Ramos (cell line): Measurements from ENCODE around the gene NECTIN3.

ENCODE experiments used
- in situ Hi-C: fragments of 300-500 bp; cut with MboI; formaldehyde crosslinking; loops from one replicate; pipeline ENCODE4 v1.14.3; 2022; ENCODE audit warnings: low sequenced_read_pairs; ENCODE audit not compliant: unreplicated experiment

The NECTIN3 gene

DNA sequence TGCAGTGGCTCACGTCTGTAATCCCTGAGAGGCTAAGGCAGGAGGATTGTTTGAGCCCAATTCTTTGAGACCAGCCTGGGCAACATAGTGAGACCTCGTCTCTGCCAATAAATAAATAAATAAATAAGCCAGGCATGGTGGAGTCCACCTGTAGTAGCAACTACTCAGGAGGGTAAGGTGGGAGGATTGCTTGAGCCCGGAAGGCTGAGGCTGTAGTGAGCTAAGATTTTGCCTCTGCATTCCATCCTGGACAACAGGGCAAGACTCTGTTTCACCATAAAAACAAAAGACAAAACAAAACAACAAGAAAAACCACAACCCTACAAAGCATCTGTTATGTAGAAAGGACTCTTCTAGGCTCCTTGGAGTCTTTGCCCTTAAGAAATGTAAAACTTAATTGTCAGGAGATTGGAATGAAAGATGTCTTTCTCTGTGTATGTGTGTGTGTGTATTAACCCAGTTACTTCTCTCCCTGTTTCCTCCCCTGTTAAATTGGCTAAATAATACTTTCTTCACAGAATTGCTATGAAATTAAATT lies 9.5 kb downstream of the NECTIN3 start:
- in situ Hi-C loops, result no loop called here

DNA sequence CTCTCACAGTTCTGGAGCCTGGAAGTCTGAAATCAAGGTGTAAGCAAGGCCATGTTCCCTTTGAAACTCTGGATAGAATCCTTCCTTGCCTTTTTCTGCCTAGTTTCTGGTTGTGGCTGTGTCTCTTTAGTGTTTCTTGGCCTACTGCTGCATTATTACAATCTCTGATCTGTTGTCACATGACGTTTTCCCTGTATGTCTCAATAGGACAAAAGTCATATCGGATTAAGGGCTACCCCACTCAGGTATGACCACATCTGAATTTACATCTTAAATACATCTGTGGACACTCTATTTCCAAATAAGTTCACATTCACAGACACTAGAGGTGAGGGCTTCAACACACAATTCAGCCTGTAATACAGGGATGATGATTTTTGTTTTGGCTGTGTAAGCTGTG lies 13.3 kb downstream of the NECTIN3 start:
- in situ Hi-C loops, result no loop called here

DNA sequence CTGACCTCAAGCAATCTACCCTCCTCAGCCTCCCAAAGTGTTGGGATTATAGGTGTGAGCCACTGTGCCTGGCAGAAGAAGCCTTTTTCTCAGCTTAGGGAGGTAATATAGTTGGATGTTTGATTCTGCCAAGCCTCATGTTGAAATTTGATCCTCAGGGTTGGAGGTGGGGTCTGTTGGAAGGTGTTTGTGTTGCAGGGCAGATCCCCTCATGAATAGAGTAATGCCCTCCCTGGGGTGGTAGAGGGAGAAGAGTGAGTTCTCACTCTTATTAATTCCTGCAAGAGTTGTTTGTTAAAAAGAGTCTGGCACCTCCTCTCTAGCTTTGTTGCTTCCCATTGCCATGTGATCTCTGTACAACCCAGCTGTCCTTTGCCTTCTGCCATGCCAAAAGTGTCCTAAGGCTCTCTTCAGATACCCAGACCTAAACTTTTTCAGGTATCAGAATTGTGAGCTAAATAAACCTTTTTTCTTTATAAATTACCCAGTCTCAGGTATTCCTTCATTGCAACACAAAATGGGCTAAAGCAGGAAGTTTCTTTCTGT lies 16.4 kb downstream of the NECTIN3 start:
- in situ Hi-C loops, result no loop called here

DNA sequence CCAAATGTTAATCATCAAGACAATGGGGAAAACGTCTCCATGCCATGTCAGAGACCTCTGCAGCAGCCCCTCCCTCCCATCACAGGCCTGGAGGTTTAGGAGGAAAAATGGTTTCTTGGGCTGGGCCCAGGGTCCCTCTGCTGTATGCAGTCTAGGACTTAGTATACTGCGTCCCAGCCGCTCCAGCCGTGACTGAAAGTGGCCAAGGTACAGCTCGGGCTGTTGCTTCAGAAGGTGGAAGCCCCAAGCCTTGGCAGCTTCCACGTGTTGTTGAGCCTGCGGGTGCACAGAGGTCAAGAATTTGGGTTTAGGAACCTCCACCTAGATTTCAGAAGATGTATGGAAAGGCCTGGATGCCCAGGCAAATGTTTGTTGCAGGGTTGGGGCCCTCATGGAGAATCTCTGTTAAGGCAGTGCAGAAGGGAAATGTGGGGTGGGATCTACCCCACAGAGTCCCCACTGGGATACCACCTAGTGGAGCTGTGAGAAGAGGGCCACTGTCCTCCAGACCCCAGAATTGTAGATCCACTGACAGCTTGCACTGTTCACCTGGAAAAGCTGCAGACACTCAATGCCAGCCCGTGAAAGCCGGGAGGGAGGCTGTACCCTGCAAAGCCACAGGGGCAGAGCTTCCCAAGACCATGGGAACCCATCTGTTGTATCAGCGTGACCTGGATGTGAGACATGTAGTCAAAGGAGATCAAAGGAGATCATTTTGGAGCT lies 25.0 kb downstream of the NECTIN3 start:
- in situ Hi-C loops, result no loop called here

DNA sequence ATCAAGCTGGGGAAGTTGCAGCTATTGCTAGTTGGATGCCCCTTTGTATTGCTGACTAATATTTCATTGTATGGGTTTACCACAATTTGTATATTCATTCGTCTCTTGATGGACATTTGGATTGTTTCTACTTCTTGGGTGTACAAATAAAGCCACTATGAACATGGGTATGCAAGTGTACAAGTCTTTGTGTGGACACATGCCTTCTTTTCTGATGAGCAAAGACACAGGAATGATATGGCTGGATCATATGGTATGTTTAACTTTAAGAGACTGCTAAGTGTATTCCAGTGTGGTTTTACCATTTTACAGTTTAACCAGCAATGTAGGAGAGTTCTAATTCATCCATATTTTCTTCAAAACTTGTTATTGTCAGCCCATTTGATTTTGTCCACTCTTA lies 32.2 kb downstream of the NECTIN3 start:
- in situ Hi-C loops, result no loop called here

DNA sequence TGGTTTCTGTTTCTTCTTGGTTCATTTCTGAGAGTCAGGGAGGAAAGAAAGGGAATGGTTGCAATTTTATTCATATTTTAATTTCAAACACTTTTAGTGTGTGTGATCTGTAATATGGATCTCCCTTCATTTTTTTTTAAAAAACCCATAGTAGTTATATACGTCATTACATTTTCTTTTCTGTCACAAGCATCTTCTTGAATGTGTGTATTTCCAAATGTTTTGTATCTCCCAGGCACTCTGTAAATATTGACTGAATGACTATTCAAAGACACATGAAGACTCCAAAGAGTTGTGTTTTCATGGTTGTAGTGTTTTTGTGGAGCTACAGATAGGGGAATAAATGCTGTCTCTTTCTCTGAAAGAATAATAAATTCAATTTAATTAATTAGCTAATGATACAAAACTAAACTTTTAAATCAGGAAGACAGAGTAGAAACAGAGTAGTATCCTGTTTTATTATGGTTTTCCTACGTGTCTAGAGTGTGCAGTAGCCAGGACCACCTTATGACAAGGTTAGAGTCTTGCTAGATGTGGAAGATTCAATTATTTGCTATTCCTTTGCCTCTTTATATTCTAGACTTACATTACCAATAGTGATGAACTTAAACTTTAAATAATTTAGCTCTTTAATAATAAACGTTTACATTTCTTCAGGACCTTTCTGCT lies 35.5 kb downstream of the NECTIN3 start:
- in situ Hi-C loops, result no loop called here

DNA sequence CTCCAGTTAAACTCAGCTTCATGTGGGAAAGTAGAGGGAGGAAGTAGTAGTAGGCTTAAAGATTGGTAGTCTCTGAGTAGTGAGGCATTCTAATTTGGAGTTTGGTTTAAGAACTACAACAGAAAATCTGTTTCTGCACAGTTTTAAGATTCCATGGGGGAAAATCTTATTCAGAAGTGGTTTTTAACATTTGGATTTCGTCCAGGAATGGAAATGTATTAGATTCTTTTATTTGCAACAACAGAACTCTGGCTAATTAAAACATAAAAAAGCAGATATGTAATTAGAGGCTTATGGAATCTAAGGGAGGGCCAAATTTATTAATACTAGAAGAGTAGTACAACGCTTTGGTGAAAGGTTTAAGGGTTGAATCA lies 36.0 kb downstream of the NECTIN3 start:
- in situ Hi-C loops, result no loop called here

DNA sequence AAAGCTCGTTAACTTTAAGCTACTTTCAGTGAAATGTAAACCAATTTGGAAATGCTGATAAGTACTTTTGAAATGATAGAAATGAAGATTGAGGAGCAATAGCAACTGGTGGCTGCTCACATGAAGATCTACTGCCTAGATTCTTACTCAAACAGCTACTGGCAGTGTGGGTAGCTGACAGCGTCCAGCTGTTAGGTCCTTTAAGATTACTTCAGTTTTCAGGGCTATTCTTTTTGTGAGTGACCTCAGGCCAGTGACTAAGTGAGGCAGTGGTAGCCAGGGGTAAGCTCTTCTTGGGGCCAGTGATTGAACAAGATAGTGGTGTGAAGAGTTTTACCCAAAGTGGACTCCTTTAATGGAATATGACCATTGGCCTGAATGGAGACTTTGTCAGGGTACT lies 41.3 kb downstream of the NECTIN3 start:
- in situ Hi-C loops, result no loop called here

DNA sequence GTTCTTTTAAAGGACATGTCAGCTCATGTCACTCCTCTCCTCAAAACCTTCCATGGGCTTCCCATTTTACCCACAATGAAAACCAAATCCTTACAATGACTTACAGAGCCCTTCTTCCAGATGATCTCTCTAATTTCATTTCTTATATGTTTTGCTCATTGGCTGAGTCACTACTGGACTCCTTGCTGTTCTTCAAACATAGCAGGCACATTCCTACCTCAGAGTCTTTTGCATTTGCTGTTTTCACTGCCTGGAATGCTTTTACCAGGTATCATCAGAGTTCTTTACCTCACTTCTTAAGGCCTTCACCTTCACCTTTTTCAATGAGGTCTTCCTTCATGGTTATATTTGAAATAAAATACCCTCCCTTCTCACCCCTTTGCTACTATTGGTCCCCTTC lies 57.3 kb downstream of the NECTIN3 start:
- in situ Hi-C loops, result no loop called here

DNA sequence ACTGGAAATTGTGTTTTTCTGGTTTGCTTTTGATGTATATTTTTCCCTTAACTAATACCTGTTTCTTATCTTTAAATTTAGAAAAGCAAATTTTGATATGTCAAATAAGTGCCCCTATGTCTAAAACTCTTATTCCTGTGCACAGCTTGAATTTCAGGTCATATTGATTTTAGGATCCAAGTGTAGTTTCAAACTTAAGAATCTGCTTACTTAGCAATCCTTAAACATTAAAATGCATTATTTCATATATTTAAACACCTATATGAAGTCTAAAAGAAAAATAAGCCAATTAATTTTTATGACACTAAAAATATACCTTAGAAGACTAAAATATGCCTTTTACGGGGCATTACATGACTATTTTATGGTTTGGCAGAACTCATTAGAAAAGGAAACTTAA lies 59.2 kb downstream of the NECTIN3 start:
- in situ Hi-C loops, result no loop called here

DNA sequence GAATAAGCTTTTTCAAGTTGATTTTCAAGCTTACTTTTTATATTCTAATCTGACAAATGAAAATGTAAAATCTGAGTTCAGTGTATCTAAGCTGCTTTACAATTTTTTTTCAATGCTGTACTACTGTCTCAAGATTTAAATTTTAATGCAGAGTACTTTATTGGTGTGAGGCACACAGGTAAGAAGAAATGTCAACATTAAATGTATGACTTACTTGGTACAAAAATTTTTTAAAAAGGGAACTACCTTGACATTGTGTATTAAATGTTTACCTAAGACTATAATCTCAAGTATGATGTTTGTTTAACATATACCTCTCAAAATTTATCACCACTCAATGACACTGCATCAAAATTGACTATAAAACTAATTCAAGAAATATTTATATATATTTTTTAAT lies 62.7 kb downstream of the NECTIN3 start:
- in situ Hi-C loops, result no loop called here

DNA sequence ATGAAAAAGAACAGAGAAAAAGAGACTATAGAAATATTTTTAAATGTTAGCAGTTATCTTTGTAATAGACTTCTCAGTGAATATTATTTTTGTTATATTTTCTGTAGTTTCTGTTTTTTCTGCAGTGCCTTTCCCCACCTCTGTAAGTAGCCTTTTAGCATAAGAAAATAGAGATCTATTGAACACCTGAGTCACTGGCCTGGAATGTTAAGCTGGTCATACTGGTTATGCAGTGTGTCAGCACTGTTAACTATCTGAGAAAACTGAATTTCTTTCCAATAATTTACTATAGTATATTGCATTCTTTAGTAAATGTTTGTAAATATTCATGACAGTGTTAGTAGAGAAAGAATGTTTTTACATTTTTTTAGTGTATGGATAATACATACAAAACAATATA lies 79.8 kb downstream of the NECTIN3 start:
- in situ Hi-C loops, result no loop called here

DNA sequence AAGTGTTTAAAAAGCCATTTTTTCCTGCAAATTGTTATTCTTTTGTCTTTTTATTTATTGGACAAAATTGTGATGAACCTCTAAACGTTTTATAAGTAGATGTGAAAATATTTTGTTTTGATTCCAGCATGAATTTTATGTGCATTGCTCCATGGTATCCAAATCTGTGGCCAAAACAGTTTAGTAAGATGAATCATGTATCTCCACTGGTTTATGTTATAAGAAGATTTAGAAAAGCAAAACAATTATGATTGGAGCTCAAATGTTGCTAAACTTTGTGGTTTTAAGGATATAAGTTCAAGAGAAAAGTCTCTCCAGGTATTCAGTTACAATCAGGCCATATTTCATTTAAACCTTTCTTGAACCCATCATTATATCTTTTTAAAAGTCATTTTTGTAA lies 80.9 kb downstream of the NECTIN3 start:
- in situ Hi-C loops, result no loop called here

DNA sequence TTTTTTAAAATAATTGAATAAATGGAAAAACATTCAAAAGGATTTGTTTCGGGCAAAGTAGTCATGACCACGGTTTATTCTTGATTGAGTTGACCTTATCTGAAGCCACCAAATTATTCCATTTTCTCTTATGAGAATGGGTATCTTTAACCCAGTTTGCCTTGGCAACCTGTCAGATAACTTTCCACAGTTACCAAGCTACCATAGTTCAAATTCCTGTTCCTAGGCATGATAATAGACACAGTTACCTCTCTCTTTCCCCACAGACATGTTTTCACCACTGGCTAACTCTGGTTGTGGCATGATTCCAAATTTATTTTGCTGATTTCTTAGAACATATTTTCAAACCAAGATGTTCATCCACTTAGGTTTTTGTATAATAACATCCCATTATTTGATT lies 84.9 kb downstream of the NECTIN3 start:
- in situ Hi-C loops, result no loop called here

DNA sequence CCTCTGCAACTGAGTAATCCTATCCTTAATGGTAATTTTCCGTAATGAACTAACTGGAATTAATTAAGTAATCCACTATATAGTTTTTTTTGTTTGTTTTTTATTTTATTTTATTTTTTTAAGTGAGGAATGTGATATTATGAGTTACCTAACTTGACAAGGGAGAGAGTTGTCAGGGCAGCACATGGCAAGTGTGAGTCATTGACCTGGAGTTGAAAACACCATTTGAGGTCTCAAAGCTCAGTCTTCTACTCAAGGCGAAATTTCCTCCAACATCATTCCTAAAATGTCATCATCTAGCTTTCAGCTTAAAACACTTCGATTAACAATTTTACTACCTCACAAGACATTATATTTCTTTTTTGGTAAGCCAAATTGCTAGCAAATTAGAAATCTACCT lies 87.8 kb downstream of the NECTIN3 start:
- in situ Hi-C loops, result no loop called here

DNA sequence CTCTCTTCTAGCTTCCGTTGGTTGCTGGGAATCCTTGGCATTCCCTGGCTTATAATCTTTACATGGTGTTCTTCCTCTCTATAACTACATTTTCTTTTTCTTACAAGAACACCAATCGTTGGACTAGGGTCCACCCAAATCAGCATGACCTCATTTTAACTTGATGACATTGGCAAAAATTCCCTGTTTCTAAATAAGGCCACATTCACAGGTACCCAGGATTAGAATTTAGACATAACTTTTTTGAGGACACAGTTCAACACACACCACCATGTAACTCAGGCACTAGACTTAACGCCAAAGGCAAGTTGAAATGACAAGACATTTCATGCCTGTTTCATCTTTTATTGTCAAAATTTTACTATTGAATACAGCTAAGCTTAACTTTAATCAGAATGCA lies 93.0 kb downstream of the NECTIN3 start:
- in situ Hi-C loops, result no loop called here

DNA sequence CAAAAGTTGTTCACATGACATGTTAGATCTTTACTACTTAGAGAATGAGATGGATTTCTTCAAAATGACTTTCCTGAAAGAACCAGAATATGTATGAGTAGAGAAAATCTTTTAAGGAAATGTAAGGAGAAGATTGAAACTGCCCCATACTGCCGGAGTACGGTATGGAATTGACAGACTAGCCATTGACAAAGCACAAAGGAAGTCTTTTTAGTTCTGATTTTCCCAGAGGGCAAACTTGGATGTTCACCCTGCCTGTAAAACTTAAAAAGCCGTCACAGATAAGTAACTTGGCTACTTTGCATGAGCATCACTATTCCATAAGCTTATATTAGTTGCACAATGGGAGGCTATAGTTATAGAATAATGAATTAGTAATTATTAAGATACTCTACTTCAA lies 93.8 kb downstream of the NECTIN3 start:
- in situ Hi-C loops, result no loop called here

DNA sequence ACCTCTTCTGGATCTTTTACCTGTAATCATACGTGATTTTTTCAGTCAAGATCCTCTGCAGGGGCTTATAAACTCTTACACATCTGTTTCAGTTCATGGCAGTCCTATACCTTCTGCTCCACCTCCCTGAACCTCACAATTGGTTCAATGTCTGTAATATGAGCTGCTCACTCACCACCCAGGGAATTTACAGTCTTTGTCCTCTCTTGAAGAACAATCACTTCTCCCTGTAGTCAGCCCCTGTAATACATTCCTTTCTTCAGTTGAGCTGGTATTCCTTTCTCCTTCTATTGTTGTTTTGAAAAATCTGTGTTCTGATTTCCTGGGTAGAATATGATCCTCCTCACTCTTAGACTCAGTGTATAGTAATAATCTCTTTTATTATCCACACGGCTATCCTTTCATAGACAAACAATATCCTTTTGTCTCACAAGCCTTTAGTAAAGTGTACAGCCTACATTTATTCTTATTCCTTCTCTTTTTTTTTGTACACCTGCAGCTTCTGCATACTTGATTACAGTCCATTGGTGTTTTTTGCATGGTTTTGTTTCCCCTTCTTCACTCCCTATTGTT lies 101.8 kb downstream of the NECTIN3 start:
- in situ Hi-C loops, result no loop called here

DNA sequence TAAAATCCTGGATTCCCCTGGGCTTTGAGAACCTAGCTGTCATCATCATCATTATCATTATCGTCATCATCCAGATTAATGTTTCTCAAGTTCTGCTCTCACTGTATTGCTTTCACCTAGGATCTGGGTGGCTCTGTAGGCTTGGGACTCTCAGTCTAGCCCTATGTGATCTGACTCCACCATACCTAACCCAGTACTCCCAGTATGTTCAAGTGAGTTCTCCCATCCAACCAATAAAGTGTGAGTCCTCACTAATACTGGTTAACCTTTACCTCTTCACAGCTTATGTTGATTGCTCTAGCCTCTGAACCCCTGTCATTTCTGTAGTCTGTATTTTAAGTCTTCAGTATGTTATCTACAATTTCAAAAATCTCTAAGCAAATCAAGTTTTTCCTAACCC lies 102.3 kb downstream of the NECTIN3 start:
- in situ Hi-C loops, result no loop called here

DNA sequence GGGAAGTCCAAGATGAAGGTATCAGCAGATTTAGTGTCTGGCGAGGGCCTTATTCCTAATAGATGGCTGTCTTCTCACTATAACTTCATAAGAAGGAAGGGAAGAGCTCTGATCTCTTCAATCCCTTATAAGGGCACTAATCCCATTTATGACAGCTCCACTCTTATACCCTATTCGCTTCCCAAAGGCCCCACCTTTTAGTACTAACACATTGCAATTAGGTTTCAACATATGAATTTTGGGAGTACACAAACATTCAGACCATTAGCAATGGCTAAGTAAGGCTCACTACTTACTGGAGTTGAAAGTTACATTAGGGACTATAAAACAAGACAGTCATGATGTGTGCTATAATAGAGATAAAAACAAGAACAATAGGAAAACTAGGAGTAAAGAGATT lies 118.9 kb downstream of the NECTIN3 start:
- in situ Hi-C loops, result no loop called here

DNA sequence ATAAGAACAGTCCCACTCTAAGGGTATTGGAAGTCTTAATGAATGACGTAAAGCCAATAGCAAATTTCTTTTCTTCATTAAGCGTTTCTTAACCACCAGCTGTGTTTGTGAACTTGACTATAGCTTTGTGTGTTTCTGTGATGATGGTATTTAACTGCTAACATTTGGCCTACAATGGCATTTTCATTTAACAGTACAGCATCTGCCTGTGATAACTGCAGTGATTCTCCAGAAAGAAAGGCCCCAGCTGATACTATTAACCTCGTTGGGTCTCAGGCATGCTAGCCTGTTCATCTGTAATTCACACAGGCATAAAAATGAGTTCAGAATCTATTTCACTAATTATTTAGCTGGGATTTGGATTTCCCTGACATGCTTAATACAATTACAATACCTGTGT lies 121.9 kb downstream of the NECTIN3 start:
- in situ Hi-C loops, result no loop called here
